Effector CD4-positive, alpha-beta T cell (primary cell): Measurements from ENCODE around the gene GPR61.
A peak's percentile ranks its signal among the peaks of the same experiment; 100 is the strongest.

Experiments used
- DNase-seq: peaks from one replicate; pipeline ENCODE4 v3.0.0-alpha.2; 2020

The GPR61 gene

GRCh38 chr1:109537450-109538178, 2.1 kb upstream of the GPR61 start:
- no peak for DNase-seq

- no peak for DNase-seq
Measured at GRCh38 chr1:109538827-109539555, 681 bp upstream of the GPR61 start.

DNA sequence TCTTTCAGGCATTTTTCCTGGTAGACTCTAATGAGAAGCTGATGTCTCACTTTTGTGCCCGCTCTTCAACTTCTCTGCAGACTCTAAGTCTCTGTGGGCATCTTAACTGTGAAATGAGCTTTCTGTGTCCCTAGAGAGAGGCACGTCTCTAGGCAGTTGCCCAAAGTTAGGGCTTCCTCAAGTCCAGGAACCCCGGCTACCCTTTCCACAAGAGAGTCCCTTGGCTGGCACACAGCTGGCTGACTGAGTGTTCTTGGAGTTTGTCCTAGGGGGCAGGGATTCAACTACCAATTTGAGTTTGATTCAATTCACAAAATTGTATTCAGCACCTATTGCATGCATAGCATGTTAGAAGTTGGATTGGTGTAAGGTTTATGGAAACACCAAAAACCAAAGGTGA, 1.4 kb downstream of the GPR61 start:
- DNase-seq = no peak

GRCh38 chr1:109542657-109543056, 3.0 kb downstream of the GPR61 start:
- no peak for DNase-seq

DNA sequence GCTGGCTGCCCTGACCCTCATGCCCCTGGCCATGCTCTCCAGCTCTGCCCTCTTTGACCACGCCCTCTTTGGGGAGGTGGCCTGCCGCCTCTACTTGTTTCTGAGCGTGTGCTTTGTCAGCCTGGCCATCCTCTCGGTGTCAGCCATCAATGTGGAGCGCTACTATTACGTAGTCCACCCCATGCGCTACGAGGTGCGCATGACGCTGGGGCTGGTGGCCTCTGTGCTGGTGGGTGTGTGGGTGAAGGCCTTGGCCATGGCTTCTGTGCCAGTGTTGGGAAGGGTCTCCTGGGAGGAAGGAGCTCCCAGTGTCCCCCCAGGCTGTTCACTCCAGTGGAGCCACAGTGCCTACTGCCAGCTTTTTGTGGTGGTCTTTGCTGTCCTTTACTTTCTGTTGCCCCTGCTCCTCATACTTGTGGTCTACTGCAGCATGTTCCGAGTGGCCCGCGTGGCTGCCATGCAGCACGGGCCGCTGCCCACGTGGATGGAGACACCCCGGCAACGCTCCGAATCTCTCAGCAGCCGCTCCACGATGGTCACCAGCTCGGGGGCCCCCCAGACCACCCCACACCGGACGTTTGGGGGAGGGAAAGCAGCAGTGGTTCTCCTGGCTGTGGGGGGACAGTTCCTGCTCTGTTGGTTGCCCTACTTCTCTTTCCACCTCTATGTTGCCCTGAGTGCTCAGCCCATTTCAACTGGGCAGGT, 3.8 kb downstream of the GPR61 start:
- DNase-seq = no peak

DNA sequence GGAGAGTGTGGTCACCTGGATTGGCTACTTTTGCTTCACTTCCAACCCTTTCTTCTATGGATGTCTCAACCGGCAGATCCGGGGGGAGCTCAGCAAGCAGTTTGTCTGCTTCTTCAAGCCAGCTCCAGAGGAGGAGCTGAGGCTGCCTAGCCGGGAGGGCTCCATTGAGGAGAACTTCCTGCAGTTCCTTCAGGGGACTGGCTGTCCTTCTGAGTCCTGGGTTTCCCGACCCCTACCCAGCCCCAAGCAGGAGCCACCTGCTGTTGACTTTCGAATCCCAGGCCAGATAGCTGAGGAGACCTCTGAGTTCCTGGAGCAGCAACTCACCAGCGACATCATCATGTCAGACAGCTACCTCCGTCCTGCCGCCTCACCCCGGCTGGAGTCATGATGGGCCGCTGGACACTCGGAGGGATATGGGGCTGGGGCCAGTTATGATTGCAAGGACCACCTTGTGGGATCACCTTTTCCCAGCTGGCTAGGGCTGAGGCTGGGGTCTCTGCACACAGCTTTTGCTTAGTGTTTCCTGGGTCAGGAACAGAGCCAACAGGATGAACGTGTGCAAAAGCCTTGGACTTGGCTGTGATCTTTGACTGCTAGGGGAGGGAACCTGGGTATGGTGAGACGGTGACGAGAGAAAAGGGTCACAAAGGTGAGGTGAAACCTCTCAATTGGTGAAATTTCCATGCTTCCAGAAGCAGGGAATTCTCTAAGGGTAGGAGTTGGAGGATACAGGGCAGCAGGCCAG, 4.5 kb downstream of the GPR61 start:
- DNase-seq = no peak

DNA sequence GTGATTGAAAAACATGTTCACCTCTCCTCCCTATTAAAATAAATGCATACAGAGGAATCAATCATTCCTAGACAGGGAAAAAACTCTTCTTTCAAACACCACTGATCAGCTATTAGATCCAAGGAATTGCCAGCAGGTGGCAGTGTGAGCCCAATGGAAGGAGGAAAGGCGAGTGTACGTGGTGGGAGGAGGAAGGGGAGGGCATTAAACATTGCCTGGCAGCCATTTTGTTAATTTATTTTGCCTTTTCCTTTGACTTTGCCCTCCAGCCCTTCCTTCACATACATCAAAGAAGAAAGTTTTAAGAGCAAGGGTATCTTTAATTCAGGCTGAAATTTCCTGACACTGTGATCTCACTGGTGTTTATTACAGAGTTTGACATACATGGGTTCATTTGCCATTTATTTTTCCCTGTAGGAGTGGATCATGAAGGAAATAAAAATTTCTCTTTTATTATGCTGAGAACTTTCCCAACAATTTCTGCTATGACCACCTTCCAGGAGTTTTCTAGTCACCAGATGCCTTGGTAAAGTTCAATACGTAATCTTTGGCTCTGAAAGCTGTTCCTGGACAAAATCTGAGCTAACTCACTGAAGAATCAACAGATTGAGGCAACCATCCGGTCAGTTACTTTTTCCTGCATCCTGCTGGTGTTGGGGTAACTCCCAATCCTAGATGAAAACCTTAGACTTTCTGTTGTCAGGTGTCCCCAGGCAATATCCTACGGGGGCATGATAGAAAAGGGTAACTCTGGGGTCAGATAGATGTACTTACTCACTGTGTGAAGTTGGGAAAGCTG, 6.8 kb downstream of the GPR61 start:
- DNase-seq = peak; percentile 91

DNA sequence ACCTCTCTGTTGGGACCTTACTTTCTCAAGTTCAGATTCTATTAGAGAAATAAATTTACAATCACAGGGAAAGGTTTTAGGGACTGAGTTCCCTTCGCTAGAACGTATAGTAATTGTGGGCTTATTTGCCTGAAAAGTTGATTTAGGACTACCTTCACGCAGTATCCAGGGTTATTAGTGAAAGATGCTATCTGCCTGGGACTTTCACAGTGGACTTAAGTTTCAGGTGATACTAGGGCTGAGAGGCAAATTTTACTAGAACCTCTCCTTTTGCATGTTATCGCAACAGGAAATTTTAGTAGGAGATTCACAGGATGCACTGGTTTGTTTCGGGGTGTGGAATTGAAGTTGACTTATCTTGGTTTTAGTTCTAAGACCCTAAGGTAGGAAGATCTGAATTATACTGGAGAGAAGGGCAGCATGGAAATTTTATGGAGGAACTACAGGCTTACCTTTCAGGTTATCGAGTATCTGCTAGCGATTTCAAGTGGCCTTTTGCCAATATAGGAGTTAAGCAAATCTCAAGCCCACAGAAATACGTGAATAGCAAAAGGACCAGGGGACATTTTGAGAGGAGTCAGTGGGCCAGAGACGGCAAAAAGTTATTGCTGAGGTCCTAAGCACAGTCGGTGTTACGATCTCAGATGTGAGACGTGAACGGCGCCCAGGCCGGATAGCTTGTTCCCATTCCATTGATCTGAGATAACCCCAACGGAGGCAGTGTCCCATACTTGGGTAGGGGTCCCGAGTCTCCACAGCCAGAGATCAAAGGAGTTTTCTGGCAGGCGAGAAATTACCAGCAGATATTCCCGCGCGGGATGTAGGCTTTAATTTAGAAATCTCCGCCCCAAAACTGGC, 8.0 kb downstream of the GPR61 start:
- no peak for DNase-seq

GRCh38 chr1:109548321-109549267, 8.9 kb downstream of the GPR61 start, which contains the start of gene GNAI3:
Gene GNAI3, plus strand, starts transcription at chr1:109548615. Its CDS starts 106 bp downstream, at chr1:109548721.
- peak; percentile 96 for DNase-seq

- DNase-seq = no peak
Measured at GRCh38 chr1:109556563-109556962, 16.9 kb downstream of the GPR61 start.

- no peak for DNase-seq
Measured at GRCh38 chr1:109557520-109557919, 17.8 kb downstream of the GPR61 start.

- no peak for DNase-seq
Measured at GRCh38 chr1:109559995-109560394, 20.3 kb downstream of the GPR61 start.

DNA sequence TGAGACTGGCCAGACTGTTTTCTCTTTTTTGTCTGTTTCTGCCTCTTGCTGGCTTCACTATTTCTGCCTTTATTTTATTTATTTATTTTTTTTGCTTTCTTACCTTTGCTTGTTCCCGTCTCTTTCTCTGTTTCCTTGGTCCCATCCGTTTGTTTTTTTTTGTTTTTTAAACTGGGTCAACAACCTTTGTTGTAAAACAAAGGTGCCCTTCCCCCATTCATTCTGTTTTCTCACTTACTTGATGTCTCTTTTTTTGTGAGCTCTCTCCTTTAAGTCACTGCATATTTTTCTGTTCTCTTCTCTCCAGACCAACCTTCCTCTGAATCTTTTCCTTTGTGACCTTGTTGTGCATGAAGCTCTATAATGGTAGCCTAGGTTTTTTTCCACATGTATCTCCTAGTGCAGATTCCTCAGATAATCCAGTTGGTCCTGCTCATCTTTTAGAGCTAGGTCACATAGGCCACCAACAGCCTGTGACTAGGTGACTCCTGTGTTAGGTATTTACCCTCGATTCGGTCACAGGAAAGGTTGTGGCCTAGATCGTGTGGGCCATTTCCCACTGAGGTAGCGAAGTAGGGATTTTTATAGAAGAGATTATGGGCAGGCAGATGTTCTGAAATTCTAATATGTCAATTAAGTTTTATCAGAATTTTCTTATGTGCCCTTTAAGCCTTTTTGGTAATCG, 24.7 kb downstream of the GPR61 start:
- no peak for DNase-seq

DNA sequence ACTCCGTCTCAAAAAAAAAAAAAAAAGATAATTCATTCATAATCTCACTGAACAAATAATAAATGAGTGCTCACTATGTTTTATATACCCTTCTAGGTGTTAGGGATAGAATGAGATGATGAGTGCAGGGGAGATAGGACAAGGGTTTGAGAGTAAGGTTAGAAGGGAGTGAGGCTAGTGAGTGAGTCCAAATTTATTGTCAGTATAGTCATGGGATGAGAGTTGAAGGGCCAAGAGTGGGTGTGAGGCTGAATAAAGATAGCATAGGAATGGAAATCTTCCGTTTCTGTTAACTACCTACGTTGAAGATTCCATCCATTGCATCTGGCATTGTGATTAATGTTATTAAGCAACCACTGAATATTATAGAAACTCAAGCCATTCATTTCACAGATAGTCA, 25.6 kb downstream of the GPR61 start:
- no peak for DNase-seq

GRCh38 chr1:109566982-109567381, 27.3 kb downstream of the GPR61 start:
- DNase-seq = no peak

- DNase-seq = no peak
Measured at GRCh38 chr1:109567877-109568672, 28.4 kb downstream of the GPR61 start.

DNA sequence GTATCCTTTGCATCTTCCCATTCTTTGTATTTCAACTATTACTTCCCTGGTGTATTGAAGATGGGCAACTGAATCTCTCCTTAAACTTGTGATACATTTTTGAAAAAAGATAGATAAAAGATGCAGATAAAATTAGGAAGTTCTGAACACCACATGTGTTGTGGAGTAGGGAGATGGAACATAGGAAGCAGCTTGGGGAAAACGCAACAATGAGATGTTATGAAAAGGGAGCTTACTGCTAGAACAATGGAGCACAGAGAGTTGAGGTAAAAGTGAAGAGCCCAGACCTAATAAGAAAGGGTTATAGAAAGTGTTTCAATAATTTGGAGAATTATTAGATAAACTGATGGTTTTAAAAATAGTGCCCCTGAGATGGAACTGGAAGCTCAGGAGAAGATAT, 29.7 kb downstream of the GPR61 start:
- no peak for DNase-seq

GRCh38 chr1:109570414-109570813, 30.7 kb downstream of the GPR61 start:
- DNase-seq = no peak
